NCI-H2171 (cell line): Measurements from ENCODE around the gene RHBDF1.

ENCODE experiments used
- DNase-seq: peaks from one replicate; lab custom pipeline; 2025; lab: John Stamatoyannopoulos, UW

The RHBDF1 gene

DNA sequence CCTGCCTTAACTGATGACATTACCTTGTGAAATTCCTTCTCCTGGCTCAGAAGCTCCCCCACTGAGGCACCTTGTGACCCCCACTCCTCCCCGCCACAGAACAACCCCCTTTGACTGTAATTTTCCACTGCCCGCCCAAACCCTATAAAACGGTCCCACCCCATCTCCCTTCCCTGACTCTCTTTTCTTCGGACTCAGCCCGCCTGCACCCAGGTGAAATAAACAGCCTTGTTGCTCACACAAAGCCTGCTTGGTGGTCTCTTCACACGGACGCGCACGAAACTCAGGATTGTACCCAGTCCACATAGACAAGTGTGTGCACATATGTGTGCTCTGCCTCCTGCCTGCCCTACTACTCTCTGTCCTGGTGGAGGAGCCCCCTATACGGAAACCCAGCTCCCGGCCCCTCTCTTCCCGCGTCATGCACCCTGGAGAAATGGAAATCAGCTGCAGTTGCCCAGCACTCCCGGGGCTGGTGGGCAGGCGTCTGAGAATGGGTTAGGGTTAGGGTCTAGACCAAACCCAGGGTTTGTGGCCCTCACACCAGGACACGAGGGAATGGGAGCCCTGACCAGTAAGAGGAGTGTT is 2.4 kb upstream of the RHBDF1 start:
- DNase-seq, result no peak

DNA sequence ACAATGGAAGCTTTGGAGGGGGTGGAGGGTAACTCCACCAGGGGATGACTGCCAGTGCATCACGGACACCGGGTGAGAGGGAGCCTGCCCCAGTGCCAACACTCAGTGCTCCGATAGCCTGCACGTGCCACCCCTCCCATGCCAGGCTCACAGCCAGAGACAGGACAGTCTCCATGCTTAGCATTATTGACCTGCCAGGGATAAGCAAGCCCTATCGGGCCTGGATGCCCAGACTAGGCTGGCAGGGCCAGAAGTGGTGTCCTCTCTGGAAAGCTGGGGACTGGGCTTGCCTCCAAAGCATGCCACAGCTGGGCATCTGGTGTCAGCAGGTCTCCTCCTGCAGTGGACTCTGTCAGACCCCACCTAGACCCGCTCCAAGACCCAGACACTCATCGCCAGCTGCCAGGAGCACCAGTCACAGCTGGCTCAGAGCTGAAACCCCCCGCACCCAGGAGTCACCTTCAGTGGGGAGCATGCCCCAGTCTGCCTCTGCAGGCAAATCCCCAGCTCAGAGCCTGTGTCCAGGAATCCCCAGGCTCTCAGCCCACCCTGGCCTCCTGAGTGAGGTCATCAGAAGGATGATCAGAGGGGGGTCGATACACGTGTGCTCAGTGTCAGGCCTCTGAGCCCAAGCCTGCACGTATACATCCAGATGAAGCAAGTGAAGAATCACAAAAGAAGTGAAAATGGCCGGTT is 1.8 kb upstream of the RHBDF1 start:
- no peak for DNase-seq

DNA sequence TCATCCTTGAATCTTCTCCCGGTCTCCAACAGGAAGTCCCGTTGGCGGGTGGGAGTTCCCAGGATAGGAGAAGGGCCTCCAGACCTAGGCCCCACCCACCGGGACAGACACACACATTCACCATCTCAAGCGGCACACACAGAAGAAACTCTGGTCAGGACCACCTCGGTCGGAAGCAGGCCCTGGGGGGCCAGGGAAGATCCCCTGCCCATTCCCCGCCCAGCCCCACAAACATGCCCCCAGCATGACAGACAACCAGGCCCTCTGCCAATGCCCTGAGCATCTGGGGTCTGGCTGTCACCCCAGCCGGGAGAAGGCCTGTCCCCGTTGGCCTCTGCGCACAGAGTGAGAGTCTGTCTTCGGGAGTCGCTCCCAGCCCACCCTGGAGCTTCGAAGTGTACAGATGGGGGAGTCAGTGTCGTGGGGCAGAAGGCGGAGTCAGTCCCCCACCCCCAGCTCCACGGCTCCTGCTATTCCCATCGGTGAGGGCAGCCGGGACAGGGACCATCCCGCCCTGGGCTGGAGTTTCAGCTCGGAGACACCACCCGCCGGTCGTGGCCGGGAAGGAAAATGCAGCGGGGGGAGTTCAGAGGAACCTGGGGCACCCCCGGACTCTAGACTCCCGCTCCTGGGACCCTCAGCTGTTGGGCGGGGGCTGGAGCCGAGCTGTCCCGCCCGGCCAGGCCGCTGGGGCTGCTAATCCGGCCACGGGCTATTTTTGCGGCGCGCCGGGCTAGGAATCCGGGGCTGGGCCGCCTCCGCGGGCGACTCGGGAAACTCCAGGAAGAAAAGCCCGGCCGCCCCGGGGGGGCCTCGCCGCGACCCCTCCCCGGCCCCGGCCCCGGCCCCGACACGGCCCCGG is 660 bp downstream of the RHBDF1 start:
- no peak for DNase-seq

DNA sequence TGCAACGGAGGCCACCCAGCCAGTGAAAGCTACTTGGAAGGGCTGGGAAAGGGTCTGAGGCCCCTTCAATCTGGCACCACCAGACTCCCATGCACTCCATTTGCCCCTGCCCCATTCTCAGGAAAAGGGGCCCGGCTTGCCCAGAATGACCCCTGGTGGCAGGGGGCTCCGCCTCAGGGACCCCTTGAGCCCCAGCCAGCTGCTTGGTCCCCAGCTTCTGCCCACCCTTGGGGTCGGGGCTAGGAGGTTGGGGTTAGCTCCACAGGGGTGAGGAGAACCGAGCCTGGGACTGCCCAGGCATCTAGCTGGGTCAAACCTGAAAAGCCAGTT is 1.3 kb downstream of the RHBDF1 start:
- DNase-seq, result no peak

DNA sequence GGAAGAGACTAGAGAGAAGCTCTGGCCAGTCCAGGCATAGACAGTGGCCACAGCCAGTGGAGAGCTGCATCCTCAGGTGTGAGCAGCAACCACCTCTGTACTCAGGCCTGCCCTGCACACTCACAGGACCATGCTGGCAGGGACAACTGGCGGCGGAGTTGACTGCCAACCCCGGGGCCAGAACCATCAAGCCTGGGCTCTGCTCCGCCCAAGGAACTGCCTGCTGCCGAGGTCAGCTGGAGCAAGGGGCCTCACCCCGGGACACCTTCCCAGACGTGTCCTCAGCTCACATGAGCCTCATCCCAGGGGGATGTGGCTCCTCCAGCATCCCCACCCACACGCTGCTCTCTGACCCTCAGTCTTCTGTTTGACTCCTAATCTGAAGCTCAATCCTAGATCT is 3.2 kb downstream of the RHBDF1 start:
- DNase-seq, result no peak

DNA sequence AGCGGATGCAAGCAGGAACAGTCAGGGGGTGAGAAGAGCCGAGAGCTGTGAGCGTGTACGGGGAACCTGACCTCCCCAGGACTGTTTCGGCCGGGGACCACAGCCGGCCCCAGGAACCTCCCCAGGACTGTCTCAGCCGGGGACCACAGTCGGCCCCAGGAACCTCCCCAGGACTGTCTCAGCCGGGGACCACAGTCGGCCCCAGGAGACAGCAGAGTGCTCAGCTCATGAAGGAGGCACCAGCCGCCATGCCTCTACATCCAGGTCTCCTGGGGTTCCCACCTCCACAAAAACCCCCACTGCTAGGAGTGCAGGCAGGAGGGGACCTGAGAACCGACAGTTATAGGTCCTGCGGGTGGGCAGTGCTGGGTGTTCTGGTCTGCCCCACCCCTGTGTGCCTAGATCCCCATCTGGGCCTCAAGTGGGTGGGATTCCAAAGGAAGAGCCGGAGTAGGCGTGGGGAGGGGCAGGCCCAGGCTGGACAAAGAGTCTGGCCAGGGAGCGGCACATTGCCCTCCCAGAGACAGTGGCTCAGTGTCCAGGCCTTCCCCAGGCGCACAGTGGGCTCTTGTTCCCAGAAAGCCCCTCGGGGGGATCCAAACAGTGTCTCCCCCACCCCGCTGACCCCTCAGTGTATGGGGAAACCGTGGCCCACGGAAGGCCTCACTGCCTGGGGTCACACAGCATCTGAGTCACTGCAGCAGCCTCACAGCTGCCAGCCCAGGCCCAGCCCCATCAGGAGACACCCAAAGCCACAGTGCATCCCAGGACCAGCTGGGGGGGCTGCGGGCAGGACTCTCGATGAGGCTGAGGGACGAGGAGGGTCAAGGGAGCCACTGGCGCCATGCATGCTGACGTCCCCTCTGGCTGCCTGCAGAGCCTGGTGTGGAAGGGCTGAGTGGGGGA is 4.3 kb downstream of the RHBDF1 start:
- no peak for DNase-seq

DNA sequence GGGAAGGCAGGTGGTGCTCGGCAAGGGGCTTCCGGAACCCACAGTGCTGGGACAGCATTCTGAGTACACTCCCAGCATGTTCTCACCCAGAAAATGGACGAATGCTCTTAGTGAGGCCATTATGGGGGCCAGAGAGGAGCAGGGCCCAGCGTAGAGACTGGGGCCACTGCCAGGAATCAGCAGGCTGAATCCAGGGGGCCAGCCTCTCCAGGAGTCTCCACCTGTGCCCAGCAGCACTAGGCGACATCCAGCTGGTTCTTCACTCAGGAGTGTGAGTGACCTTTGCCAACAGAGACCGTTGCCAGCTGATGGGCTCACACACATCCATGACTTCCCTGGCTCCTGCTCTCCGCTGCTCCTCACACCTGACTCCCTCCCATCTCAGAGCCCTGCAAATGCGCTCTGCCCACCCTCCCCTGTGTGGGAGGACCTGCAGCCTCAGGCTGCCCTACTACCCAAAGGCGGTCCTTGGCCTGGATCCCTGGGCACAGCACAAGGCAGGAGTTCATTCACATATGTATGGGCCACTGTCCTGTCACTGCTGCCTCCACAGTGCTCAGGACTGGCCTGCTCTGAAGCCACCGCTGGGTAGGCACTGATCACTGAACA is 5.1 kb downstream of the RHBDF1 start:
- DNase-seq, result no peak

DNA sequence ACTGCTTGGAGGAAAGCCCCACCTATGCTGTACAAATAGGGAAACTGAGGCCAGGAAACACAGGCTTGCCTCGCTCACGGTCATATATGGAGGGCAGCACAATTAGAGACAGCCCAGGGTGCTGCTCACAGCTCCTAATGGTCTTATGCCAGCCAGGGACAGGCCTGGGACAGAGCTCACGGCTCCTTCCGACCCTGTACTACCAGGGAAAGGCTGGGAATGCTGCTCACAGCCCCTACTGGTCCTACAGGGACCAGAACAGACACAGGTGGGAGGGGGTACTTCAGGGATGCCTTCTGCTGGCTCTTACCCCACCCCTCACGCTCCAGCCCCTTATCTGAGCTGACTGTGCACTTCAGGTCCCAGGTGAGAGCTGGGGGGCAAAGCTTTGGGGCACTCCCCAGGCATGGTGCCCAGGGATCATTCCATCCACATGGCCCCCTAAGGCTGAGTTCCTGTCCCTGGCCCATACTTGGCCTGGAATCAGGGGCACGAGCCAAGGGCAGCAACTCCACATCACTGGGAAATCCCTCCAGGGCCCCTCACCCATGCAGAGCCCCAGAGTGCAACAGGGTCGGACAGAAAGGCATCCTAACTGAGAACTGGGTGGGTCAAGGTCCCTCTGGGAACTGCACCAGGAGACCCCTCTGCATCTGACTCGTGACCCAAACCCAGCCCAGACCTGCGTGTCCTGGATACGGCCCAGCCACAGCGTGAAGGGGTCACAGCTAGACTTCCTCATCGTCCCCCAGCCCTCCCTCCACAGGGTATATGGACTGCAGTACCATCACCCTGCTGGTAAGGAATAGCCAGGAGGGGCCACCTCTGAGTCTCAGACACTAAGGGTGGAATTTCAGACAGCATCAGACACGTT is 5.9 kb downstream of the RHBDF1 start:
- DNase-seq, result no peak

DNA sequence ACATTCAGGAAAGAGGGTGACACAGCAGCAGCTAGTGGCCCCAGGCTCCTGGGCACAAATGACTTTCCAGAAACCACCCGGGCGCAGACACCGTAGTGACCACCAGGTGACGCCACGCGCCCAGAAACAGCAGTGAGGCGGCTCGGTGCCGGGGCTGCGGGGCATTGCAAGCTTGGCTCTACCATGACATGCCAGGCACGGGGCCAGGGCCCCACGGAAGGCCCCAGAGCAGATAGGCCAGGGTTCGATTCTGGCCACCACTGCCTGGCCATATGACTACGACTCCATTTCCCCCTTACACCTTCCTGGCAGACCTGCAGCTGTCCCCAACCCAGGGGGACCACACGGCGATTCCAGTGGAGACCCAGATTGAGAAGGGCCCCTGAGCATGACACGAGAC is 6.7 kb downstream of the RHBDF1 start:
- peak; percentile 67 for DNase-seq

DNA sequence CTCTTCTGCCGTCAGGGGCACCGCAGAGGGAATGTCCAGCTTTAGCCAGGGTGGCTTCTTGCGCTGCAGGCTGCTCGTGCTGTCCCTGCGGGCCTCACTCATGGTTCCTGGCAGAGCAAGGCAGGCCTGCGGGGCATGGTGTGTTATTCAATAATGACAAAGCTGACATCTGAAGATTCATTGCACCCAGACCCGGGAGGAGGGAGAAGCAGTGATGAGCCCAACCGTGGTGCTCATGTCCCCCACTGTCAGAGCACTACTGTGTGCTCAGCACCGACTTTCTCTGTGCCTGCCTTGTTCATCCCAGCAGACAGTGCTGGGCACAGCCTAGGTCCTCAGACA is 7.5 kb downstream of the RHBDF1 start:
- DNase-seq, result no peak

DNA sequence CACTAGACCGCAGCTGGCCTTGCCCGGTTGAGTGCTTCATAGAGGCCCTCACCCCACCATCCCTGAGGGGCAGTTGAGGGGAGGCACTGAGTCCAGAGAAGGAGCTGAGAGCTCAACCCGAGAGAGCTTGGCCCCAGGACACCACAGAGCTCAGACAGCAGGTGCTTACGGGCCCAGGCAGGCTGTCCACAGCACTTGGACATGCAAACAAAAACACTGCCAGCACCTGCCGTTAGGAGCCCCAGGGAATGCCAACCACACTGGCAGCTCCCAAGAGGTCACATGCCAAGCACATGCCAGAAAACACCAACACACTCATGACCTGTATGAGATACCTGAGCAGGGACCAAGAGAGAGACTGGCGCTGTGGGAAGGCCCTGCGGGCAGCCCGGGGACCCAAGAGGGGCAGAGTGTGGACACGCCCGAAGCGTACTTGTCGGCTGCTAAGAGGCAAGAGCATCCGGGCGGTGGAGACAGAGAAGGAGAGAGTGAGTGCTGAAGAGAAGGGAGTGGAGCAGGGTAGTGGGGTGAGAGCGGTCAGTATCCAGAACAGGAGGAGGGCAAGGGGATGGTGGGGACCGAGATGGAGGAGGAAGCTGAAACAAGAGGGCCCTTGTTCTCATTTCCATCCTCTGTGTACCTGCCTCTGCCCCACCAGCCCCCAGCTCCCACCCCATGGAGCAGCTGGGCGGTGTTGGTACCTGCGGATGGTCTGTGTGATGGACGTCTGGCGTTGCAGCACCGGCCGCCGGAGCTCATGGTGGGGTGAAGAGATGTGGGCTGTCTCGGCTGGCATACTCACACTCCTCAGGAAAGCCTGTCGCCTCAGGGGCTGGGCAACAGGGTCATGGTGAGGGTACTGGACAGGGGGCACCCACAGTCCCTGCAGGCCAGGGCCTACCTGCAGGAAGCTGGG is 8.2 kb downstream of the RHBDF1 start:
- no peak for DNase-seq

DNA sequence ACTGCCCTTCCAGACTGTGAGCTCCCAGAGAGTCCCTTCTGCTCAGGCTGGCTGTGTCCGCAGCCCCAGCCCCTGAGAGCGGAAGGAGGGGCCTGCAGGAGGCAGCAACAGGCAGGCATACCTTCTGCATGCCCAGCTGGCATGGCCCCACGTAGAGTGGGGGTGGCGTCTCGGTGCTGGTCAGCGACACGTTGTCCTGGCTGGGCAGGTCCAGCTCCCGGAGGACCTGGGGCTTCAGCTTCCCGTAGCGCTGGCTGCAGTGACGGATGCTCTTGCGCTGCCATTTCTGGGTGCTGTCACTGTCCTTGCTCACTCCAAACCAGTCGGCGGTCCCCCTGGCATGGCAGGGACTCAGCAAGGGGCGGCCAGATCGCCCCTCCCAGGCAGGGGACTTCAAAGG is 9.0 kb downstream of the RHBDF1 start:
- no peak for DNase-seq

DNA sequence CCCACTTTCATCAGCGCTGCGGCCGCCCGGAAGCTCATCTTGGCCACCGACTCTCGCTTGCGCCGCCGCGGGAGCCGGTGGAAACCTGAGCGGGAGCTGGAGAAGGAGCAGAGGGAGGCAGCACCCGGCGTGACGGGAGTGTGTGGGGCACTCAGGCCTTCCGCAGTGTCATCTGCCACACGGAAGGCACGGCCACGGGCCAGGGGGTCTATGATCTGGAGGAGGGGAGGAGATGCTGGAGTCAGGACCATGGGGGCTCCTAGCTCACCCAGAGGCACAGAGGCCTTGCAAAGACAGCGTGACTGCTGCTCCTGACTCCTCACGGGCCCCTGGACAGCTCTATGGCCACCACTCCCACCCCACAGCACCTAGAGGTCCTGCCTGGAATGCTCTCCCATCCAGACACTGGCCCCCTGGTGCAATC is 9.5 kb downstream of the RHBDF1 start:
- no peak for DNase-seq

DNA sequence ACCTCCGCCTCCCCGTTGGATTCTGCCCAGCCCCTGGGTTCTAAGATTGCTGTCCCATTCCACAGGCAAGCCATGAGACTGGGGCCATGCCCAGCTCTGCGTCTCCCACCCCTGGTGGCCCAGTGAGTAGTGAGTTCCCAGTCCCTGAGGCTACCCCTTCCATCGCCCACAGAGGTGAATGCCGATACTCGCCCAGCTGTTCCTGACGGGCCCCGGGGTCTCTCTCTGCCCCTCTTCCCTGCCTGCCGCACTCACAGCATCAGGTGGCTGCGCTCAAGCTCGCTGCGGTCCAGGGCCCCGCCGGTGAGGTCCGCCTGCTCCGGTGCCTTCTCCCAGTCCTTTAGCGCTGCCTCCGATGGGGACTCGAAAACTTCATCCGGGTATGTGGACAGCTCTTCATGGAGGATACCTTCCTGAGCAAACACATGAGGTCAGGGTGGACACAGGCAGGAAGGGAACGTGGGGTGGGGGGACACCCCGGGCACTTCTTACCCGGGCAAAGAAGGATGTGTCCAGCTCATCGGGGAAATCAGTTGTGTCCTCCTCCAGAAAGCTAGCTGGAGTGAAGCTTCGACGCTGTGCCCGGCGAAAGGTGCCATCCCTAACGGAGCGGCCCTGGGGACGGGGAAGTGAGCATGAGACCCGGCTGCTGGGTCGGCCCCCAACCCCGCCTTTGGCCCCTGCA is 10.0 kb downstream of the RHBDF1 start:
- no peak for DNase-seq

DNA sequence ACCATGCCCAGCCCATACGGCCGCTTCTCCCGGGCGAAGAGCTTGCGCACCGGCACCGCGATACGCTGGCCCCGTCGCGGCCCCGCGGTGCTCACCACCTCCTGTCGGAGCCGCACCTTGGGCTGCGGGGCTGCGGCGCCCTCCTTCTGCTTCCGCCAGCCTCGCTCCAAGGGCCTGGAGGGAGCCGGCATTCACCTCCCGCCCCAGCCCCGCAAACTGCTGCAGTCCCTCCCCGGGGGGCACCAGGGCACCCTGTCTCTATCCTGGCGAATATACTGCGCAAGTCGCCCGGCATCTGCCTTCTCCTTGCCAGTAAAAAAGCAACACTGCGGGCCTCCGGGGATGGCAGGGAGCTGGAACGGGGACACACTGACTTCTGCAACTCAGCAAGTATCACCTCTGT is 10.6 kb downstream of the RHBDF1 start:
- no peak for DNase-seq

DNA sequence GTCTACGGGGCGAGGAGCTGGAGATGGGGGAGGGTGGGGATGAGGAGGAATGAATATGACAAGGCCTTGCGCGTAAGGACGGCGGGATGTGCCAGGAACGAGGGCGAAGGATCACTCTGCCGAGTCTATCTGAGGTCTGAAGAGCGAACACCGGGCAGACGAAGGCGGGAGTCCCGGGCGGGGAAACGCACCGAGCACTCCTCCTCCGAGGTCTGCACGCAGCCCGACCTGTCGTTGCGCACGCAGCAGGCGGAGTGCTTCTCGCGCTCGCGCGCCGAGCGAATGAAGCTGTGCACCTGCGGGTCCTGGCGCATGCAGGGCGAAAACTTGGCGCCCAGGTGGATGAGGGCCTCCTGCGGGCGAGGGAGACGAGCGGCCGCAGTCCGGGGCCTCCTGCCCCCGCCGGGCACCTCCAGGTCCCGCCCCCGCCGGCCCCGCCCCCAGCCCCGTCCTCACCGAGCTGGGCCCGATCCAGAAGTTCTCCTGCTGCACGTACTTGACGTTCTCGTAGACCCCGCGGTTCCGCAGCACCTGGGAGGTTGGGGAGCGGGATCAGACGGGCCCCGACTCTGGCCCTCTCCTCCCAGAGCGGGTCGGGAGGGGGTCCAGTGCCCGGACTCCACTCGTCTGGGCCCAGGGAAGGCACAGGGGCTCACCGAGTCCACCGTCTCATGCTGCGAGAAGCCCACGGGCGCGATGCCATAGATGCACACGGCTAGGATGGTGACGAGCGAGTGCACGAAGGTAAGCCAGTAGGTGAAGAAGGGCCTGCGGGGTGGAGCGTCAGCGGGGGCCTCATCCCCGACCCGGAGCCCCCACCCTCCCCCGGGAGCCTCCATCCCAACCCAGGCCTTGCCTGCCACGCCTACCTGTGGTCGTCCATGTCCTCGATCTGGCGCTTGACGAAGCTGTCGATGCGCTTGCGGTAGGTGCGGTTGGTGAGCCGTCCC is 11.2 kb downstream of the RHBDF1 start:
- DNase-seq, result no peak

DNA sequence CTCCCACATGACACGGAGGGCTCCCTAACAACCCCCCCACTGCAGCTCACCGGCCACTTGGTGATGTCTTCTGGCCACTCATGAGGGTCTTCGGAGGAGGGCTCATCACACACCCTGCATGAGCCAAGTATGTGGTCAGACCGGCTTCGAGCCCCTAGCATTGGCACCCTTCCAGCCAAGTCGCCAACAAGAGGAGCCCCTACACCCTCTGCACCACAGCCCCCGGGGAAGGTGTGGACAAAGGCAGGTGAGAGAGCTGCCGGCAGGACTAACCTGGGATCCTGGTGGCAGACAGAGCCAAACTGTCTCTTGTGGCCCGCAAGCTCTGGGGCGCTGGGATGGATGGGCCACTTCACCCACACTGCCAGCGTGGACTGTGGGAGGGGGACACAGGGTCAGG is 12.3 kb downstream of the RHBDF1 start:
- DNase-seq, result no peak

DNA sequence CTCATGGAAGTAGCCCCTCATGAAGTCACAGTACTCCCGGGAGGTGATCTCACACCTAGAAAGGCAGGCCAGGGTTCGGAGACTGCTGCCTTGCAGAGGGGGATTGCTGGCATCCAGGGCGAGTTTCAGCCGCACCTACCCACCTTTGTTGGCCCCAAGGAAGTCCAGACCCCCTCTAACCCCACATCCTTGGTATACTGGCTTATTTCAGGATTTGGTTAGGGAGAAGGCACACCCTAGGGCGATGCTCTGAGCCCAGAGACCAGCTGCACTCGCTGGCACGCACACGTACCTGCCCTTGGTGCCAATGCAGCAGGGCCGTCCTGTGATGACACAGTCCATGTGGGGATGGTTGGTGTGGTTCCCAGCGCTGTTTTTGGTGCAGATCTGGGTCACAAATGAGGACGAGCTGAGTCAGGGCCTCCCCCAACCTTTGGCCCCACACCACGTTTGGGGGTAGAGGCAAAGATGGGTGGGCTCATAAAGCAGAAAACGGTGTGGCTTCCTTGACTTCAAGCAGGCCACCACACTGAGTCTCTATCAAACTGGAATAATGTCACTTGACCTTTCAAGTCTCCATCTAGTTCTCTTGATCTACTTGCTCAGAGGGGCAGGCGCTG is 12.9 kb downstream of the RHBDF1 start:
- no peak for DNase-seq
